DND-41 (cell line): Measurements from ENCODE around the gene GYS1.

Source experiments
- ATAC-seq: fragments of 200-7000 bp; cut with Tn5 transposase; 3 replicates; pipeline ENCODE4 v1.9.1; 2021; ENCODE audit warnings: low read depth; ENCODE audit not compliant: insufficient read depth
- DNase-seq: peaks from one replicate; pipeline ENCODE4 v3.0.0-alpha.2; 2020
- H2AFZ ChIP-seq: 2 replicates; pipeline ENCODE4 v1.6.0; 2012; ENCODE audit warnings: low read depth, low read length
- H3K27ac ChIP-seq: 2 replicates; pipeline ENCODE4 v1.5.1; 2012; ENCODE audit warnings: low read length, inconsistent platforms
- H3K27me3 ChIP-seq: fragments of 200-600 bp; sonication (generic); 2 replicates; pipeline ENCODE4 v1.6.0; 2012; ENCODE audit warnings: low read length, mild to moderate bottlenecking, inconsistent platforms; ENCODE audit not compliant: insufficient read depth, poor library complexity
- H3K36me3 ChIP-seq: 2 replicates; pipeline ENCODE4 v1.5.1; 2012; ENCODE audit warnings: low read length, inconsistent platforms; ENCODE audit not compliant: insufficient read depth
- H3K4me1 ChIP-seq: 2 replicates; pipeline ENCODE4 v1.5.1; 2012; ENCODE audit warnings: mild to moderate bottlenecking, low read length; ENCODE audit not compliant: insufficient read depth
- H3K4me2 ChIP-seq: 2 replicates; pipeline ENCODE4 v1.6.0; 2012; ENCODE audit warnings: mild to moderate bottlenecking, moderate library complexity, low read length, inconsistent platforms; ENCODE audit not compliant: insufficient read depth
- H3K4me3 ChIP-seq, 2 experiments: fragments of 200-600 bp in 1 of 2; shearing (Covaris generic) in 1 of 2; 2 replicates each; pipeline ENCODE4 v1.5.1; 2012 to 2016; ENCODE audit warnings: inconsistent platforms in 2 of 2, low read length in 2 of 2, mild to moderate bottlenecking in 2 of 2, low read depth in 1 of 2, moderate library complexity in 1 of 2
- H3K79me2 ChIP-seq: 2 replicates; pipeline ENCODE4 v1.6.0; 2012; ENCODE audit warnings: low read length, inconsistent platforms; ENCODE audit not compliant: insufficient read depth
- H3K9ac ChIP-seq: 2 replicates; pipeline ENCODE4 v1.6.0; 2012; ENCODE audit warnings: low read depth, mild to moderate bottlenecking, inconsistent platforms, low read length, moderate library complexity
- H3K9me3 ChIP-seq: 2 replicates; pipeline ENCODE4 v1.5.1; 2012; ENCODE audit warnings: low read length, moderate library complexity, mild to moderate bottlenecking, inconsistent platforms; ENCODE audit not compliant: insufficient read depth, severe bottlenecking
- H4K20me1 ChIP-seq: 2 replicates; pipeline ENCODE4 v1.6.0; 2012; ENCODE audit warnings: low read length; ENCODE audit not compliant: insufficient read depth
- EZH2 ChIP-seq: IDR thresholded peaks from 3 replicates; pipeline ENCODE4 v1.6.1; 2012; ENCODE audit warnings: borderline replicate concordance, low read depth, mild to moderate bottlenecking, moderate library complexity, low read length, inconsistent platforms; ENCODE audit not compliant: severe bottlenecking
- TF ChIP-seq, protein P1 (sequence below): IDR thresholded peaks from 2 replicates; pipeline ENCODE4 v1.5.1; 2012; ENCODE audit warnings: borderline replicate concordance, low read length, moderate library complexity, mild to moderate bottlenecking; ENCODE audit not compliant: poor library complexity, severe bottlenecking; ENCODE audit errors: extremely low read depth

GYS1 gene

DNA sequence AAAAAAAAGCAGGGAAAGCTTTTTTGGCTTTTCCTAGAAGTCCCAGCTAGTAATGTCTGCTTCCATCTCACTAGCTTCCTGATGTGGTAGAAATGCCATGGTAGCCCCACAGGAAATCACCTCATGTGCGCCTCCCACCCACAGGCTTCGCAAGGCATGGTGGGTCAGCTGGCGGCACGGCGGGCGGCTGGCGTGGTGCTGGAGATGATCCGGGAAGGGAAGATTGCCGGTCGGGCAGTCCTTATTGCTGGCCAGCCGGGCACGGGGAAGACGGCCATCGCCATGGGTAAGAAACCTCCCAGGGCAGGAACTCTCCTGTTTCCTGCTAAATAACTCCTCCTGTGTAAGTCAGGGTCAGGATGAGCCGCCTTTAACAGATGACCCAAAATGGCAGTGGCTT lies 11.0 kb upstream of the GYS1 start:
- H3K27me3 ChIP-seq: no peaks in the 10 kb centered on the region
- ATAC-seq: no peak
- TF ChIP-seq EZH2: no peak
- no peaks in the 10 kb centered on the region for H3K9me3 ChIP-seq
- H3K27ac ChIP-seq: no peak overlapping the region
- no peak overlapping the region for H3K4me2 ChIP-seq
- DNase-seq: no peak
- peaks cover 80% of the 10 kb centered on the region for H3K36me3 ChIP-seq
- H3K79me2 ChIP-seq: peaks cover 14% of the 10 kb centered on the region
- H4K20me1 ChIP-seq: peaks cover 15% of the 10 kb centered on the region
- no peaks in the 10 kb centered on the region for H3K4me1 ChIP-seq
- H3K4me3 ChIP-seq: no peak overlapping the region
- no peak overlapping the region for H3K9ac ChIP-seq
- H2AFZ ChIP-seq: no peak overlapping the region

DNA sequence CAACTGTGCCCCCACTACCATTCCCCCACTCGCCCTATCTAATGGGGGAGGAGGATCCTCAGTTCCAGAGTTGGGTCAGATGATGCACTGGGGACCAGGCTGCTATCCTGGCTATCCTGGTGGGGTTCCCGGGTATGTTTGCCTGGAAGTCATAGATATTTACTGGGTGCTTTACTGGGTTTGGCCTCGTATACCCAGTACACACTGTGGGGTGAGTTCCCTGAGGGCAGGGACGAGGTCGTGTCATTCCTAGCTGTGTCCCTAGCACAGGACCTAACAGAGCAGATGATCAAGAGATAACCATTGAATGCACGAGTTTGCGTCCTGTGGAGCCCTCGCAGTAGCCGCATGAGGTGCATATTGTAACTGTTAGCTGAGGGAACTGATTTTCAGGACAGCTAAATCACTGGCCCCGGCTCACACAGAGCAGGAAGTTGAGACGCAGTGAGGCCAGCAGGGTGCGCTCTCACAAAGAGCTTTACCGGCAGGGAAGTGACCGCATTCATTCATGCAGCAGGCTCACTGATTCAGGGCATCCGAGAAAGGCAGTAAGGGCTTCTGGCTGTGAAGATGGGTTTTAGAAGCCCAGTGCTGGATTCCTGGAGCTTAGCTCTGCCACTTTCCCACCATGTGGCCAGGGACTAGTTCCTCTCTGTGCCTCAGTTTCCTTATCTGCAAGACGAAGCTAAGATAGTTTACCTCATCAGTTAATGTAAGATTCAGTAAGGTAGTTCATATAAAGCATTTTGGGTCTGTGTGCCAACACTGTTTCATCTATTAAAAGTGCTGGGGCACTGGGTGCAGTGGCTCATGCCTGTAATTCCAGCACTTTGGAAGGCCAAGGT lies 6.6 kb upstream of the GYS1 start:
- Histone ChIP-seq H3K27ac (no peak overlapping the region), H3K4me2 (no peak overlapping the region), H3K4me1 (peaks cover 17% of the 10 kb centered on the region), H3K79me2 (peaks cover 57% of the 10 kb centered on the region), H3K9me3 (no peaks in the 10 kb centered on the region), H2AFZ (no peak overlapping the region), H4K20me1 (peaks cover 34% of the 10 kb centered on the region), H3K4me3 (no peak overlapping the region), H3K36me3 (peaks cover 61% of the 10 kb centered on the region), H3K9ac (no peak overlapping the region), H3K27me3 (no peaks in the 10 kb centered on the region)
- ATAC-seq: peak; percentile 80
- DNase-seq: peak; percentile 62
- TF ChIP-seq, protein P1, sequence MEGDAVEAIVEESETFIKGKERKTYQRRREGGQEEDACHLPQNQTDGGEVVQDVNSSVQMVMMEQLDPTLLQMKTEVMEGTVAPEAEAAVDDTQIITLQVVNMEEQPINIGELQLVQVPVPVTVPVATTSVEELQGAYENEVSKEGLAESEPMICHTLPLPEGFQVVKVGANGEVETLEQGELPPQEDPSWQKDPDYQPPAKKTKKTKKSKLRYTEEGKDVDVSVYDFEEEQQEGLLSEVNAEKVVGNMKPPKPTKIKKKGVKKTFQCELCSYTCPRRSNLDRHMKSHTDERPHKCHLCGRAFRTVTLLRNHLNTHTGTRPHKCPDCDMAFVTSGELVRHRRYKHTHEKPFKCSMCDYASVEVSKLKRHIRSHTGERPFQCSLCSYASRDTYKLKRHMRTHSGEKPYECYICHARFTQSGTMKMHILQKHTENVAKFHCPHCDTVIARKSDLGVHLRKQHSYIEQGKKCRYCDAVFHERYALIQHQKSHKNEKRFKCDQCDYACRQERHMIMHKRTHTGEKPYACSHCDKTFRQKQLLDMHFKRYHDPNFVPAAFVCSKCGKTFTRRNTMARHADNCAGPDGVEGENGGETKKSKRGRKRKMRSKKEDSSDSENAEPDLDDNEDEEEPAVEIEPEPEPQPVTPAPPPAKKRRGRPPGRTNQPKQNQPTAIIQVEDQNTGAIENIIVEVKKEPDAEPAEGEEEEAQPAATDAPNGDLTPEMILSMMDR: peak; percentile 77
- no peak for TF ChIP-seq EZH2

DNA sequence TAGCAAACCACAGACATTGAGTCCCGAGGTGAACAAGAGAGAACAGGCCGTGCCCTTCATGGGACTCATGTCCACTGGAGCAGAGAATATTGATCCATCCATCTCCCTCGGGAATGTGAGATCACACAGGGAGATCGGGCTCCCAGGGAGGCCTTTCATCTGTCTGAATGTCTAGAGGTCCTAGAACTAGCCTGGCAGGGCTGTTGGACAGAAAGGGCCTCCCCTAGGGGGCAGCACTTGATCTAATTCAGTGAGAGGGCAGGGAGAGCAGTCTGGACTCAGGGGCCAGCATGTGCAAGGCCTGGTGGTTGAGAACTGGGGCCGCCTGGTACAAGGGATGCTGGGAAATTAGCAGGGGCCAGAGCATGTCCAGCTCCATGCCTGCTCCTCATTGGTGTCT lies 4.9 kb upstream of the GYS1 start:
- Histone ChIP-seq H4K20me1 (peaks cover 34% of the 10 kb centered on the region), H3K36me3 (peaks cover 44% of the 10 kb centered on the region), H3K4me2 (no peak overlapping the region), H3K27ac (peak overlapping the region; percentile 29; the same call in 1 of the 2 replicates), H3K4me1 (peaks cover 23% of the 10 kb centered on the region), H3K27me3 (no peaks in the 10 kb centered on the region), H3K9me3 (no peaks in the 10 kb centered on the region), H3K9ac (no peak overlapping the region), H3K79me2 (peaks cover 68% of the 10 kb centered on the region), H3K4me3 (no peak overlapping the region), H2AFZ (no peak overlapping the region)
- no peak for ATAC-seq
- peak; percentile 55 for DNase-seq
- TF ChIP-seq, protein P1: peak; percentile 72
- TF ChIP-seq EZH2: no peak

DNA sequence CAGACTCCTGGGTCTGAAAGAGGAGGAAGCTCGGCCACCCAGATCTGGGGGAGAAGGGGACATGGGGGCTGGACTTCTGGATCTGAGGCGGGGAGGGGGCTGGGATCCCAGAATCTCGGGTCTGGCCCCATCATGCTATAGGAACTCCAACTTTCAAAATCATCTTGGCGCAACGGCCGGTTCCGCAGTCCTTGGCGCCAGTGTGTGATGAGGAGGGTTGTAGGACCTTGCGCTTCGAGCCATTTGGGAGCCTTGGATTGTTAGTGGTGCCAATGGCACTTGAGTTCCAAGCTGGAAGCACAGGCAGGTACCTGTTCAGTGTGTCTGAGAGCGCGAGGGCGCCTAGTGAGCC lies 902 bp upstream of the GYS1 start:
- TF ChIP-seq EZH2: no peak
- TF ChIP-seq, protein P1: no peak
- Histone ChIP-seq H3K4me3 (peak overlapping the region; percentile 95 to 98), H3K4me2 (peak overlapping the region; percentile 88), H3K27me3 (no peaks in the 10 kb centered on the region), H2AFZ (peak overlapping the region; percentile 83), H3K36me3 (peaks cover 23% of the 10 kb centered on the region), H3K27ac (peak overlapping the region; percentile 99), H4K20me1 (peaks cover 26% of the 10 kb centered on the region), H3K4me1 (peaks cover 45% of the 10 kb centered on the region), H3K9ac (peak overlapping the region; percentile 93), H3K79me2 (peaks cover 80% of the 10 kb centered on the region), H3K9me3 (no peaks in the 10 kb centered on the region)
- ATAC-seq (no peak), DNase-seq (no peak)
